Measurements from ENCODE around the gene OVCH2. TPM values are rescaled to one million over a fixed set of nuclear protein-coding genes. Genes with fewer than 3 reads are reported as not detected.

OVCH2 gene
- polyA plus RNA-seq, 3 donors: not detected

GRCh38 chr11:7692426-7692825 lies 13.9 kb downstream of the OVCH2 start:
- no peak overlapping the region for H3K4me3 Mint-ChIP-seq
- Histone ChIP-seq H3K4me2 (replicated peaks; ENCODE audit: extremely low read depth, low read length, poor library complexity, severe bottlenecking) (no peak overlapping the region), H3K9me3 (replicated peaks in 1 of 2; ENCODE audit: control insufficient read depth in 1 of 2, insufficient read depth in 1 of 2, low read length in 2 of 2) (no peaks in the 10 kb centered on the region), H3K4me3 (replicated peaks in 1 of 3; ENCODE audit: low read depth in 2 of 3, low read length in 3 of 3) (no peak overlapping the region), H3K79me2 (ENCODE audit: insufficient read depth, low read length) (no peaks in the 10 kb centered on the region), H2AFZ (ENCODE audit: insufficient read depth, low read depth, low read length, poor library complexity, severe bottlenecking) (no peak overlapping the region), H3K36me3 (replicated peaks in 1 of 2; ENCODE audit: control insufficient read depth in 1 of 2, insufficient read depth in 2 of 2, low read length in 2 of 2) (no peaks in the 10 kb centered on the region), H3K4me1 (ENCODE audit: control insufficient read depth in 1 of 2, insufficient read depth in 2 of 2, low read length in 2 of 2) (no peaks in the 10 kb centered on the region), H4K20me1 (ENCODE audit: insufficient read depth, low read length) (no peaks in the 10 kb centered on the region), H3K27ac (ENCODE audit: low read depth in 1 of 2, low read length in 2 of 2) (no peak overlapping the region), H3K27me3 (ENCODE audit: control insufficient read depth in 2 of 2, insufficient read depth in 2 of 2, low read length in 2 of 2) (peaks cover 30 to 41% of the 10 kb centered on the region in 2 donors), H3K9ac (ENCODE audit: insufficient read depth, low read length, poor library complexity, severe bottlenecking) (no peak overlapping the region)
- no peaks in the 10 kb centered on the region for H3K9me3 Mint-ChIP-seq
- H3K36me3 Mint-ChIP-seq: no peaks in the 10 kb centered on the region
- peaks cover 27 to 39% (median 32%) of the 10 kb centered on the region in 3 donors for H3K27me3 Mint-ChIP-seq (ENCODE audit: low read depth in 3 of 3)
- no peak for TF ChIP-seq CTCF (IDR thresholded peaks at IDR 0.05)
- H3K27ac Mint-ChIP-seq: no peak overlapping the region
- no CpG with 5 or more reads among the region's 3 CpGs for WGBS (ENCODE audit: insufficient coverage)
- H3K4me1 Mint-ChIP-seq: no peaks in the 10 kb centered on the region
- intact Hi-C loops (cut with micrococcal nuclease): loop anchor here (5.0 to 10.0 kb wide), 3 partner anchors 595 to 878 kb away; no protein-coding TSS in a partner anchor
- DNase-seq: no peak

- DNase-seq: no peak
- H3K4me3 Mint-ChIP-seq: peak overlapping the region in 1 of 2 donors; percentile 39
- H3K9me3 Mint-ChIP-seq: no peaks in the 10 kb centered on the region
- H3K36me3 Mint-ChIP-seq: no peaks in the 10 kb centered on the region
- no peak overlapping the region for H3K27ac Mint-ChIP-seq
- intact Hi-C loops (cut with micrococcal nuclease): loop anchor here (5.0 to 10.0 kb wide), 3 partner anchors 595 to 877 kb away; no protein-coding TSS in a partner anchor
- H3K4me2 ChIP-seq (replicated peaks; ENCODE audit: extremely low read depth, low read length, poor library complexity, severe bottlenecking): no peak overlapping the region
- H3K79me2 ChIP-seq (ENCODE audit: insufficient read depth, low read length): no peaks in the 10 kb centered on the region
- WGBS (ENCODE audit: insufficient coverage): 81% methylated on average over 4 of the region's 6 CpGs
- peaks cover 32 to 42% of the 10 kb centered on the region in 2 donors for H3K27me3 ChIP-seq (ENCODE audit: control insufficient read depth in 2 of 2, insufficient read depth in 2 of 2, low read length in 2 of 2)
- no peak overlapping the region for H3K27ac ChIP-seq (ENCODE audit: low read depth in 1 of 2, low read length in 2 of 2)
- H4K20me1 ChIP-seq (ENCODE audit: insufficient read depth, low read length): no peaks in the 10 kb centered on the region
- TF ChIP-seq CTCF (IDR thresholded peaks at IDR 0.05): no peak
- H3K4me1 Mint-ChIP-seq: no peaks in the 10 kb centered on the region
- H3K4me3 ChIP-seq (replicated peaks in 1 of 3; ENCODE audit: low read depth in 2 of 3, low read length in 3 of 3): no peak overlapping the region
- no peak overlapping the region for H3K9ac ChIP-seq (ENCODE audit: insufficient read depth, low read length, poor library complexity, severe bottlenecking)
- H3K4me1 ChIP-seq (ENCODE audit: control insufficient read depth in 1 of 2, insufficient read depth in 2 of 2, low read length in 2 of 2): no peaks in the 10 kb centered on the region
- peaks cover 28 to 39% (median 32%) of the 10 kb centered on the region in 3 donors for H3K27me3 Mint-ChIP-seq (ENCODE audit: low read depth in 3 of 3)
- no peaks in the 10 kb centered on the region for H3K9me3 ChIP-seq (replicated peaks in 1 of 2; ENCODE audit: control insufficient read depth in 1 of 2, insufficient read depth in 1 of 2, low read length in 2 of 2)
- no peaks in the 10 kb centered on the region for H3K36me3 ChIP-seq (replicated peaks in 1 of 2; ENCODE audit: control insufficient read depth in 1 of 2, insufficient read depth in 2 of 2, low read length in 2 of 2)
- H2AFZ ChIP-seq (ENCODE audit: insufficient read depth, low read depth, low read length, poor library complexity, severe bottlenecking): no peak overlapping the region
These were observed 14.4 kb downstream of the OVCH2 start for GRCh38 chr11:7691759-7692350.

Data from CD14-positive monocyte (primary cell).